Ammon's horn (tissue), 1 donor: ENCODE results near the gene OLFML3.
"Not testable (repeated sequence)": the region's sequence is repeated elsewhere in the genome, so short reads cannot be mapped to it uniquely, and the experiment has no call there.

ENCODE experiments used
- DNase-seq: peaks from one replicate; pipeline ENCODE4 v3.0.0-alpha.2; 2016; ENCODE audit warnings: low spot score

Gene OLFML3

DNA sequence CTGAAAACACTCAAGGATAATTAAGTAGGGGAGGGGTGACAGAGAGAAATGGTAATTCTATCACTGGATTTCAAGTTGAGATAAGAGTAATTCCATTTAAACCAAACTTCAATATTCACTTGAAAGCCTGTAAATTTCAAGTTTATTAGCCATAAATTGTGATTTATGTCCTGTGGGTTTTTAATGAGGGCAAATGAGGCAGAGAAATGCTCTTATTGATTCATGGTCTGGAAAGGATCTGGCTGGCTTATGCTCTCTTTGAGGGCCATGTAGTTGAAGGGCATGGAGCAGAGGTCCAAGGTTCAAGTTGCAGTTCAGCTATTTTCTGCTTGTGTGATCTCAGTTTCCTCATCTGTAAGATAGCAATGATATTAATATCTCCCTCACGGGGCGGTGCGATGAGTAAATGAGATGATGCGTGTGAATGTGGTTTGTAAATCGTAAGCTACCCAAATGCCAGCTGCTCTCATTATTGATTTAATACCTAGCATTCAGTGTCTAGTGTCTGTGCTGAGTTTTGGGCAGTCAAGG, 12.3 kb downstream of the OLFML3 start:
- no peak for DNase-seq

DNA sequence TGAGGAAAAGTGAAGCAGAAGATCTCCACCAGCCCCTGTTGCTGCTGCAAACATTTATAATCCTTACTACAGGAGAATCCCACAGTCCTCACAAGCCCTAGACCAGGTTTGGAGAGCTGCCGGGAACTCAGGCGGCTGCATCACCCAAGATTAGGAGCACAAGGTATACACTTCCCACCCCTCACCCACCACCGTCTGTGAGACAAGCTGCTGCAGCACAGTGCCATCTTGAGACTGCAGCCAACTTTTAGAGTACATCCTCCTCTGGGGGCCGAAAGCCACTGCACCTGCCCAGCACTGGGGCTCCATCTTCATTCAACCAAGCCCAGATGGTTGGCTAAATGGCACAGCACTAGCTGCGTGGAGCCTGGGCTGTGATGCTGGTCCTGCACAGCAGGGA, 13.8 kb downstream of the OLFML3 start:
- DNase-seq = no peak

DNA sequence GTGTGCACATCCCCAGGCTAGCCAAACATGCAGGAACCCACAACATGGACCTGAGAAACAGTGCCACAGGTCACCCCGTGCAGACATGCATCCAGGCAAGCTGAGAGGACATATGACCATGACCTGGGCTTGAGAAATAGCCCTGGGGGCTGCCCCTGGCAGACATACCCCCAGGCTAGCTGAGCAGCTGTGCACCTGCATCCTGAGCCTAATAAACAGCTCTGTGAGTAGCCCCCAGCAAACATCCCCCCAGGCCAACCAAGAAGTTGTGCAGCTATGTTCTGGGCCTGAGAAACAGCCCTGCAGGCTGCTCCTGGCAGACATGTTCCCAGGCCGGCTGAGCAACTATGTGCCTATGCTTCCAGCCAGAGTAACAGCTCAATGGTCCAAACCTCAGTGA, 14.5 kb downstream of the OLFML3 start:
- DNase-seq = no peak

DNA sequence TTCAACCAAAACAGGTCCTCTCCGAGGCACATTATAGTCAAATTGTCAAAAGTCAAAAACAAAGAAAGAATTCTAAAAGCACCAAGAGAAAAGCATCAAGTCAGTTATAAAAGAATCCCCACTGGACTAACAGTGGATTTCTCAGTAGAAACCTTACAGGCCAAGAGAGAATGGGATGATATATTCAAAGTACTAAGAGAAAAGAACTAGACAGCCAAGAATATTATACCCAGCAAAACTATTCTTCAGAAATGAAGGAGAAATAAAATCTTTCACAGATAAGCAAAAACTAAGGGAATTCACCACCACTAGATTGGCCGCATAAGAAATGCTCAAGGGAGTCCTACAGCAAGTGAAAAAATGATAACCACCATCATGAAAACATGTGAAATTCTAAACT, 16.1 kb downstream of the OLFML3 start:
- DNase-seq = no peak

DNA sequence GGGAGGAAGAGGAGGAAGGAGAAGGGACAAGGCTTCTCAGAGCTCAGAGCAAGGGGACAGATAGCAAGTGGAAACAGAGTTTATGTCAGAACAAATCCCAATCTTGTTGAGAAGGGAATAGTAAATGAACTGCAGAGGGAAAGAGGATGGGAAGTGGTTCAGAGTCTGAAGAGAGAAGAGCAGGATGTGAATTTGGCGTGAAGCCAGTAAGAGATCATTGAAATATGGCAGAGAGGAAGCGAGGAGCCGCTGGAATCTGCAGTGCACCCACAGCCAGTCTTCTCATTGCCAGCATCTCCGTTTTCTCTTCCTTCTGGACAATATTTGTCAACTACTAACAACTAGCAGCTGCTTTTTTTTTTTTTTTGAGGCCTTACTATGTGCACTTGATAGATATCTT, 19.1 kb downstream of the OLFML3 start:
- peak; percentile 30 for DNase-seq

DNA sequence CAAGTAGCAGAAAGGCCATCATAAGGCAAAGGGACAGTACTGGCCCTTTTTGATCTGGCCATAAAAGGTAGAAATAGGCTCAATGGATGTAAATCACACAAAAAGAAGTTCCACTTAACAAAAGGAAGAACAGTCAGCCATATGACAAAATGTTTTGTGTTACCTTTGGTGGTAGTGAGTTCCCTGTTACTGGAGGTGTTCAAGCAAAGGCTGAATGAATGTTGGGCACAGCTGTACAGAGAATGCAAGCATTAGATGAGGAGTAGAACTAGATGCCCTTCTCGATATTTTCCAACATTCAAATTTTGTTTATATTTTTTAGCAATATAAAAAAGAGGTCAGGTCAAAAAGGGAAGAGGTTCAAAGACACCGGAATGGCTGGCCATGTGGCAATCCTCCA, 20.0 kb downstream of the OLFML3 start:
- no peak for DNase-seq

DNA sequence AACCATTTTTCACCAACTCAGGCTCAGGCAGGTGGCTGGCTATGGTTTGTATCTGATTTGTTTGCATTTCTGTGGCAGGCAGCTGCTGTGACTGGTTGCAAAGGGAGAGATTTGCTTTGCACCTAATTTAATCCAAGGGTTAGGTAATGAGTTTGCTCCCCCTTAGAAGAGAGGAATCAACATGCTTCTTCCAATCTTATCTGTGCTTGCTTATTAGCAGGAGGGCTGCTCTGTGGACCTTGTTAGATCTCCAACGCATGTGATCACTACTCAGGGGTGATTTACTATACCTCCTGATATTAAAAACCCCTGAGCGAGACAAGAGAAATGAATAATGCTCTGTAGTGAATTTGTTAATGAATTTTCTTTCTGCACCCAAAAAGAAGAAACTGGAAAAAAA, 20.5 kb downstream of the OLFML3 start:
- no peak for DNase-seq

DNA sequence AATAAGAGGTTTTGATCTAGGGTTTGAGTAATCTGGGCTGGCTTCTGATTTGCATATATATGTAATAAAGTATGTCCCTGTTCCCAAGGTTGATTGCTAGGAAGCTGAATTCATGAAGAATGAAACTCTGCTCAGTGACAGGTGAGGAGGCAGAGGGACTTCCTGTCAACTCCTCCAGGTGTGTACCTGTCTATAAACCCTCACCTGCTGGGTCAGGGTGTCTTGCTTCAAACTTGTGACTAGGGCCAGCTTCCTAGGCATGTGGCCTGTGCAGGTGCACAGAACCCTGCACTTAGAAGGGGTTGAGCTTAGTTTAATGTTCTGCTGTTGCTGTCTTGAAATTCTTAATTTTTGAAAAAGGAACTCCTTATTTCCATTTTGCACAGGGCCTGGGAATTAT, 21.1 kb downstream of the OLFML3 start:
- no peak for DNase-seq

DNA sequence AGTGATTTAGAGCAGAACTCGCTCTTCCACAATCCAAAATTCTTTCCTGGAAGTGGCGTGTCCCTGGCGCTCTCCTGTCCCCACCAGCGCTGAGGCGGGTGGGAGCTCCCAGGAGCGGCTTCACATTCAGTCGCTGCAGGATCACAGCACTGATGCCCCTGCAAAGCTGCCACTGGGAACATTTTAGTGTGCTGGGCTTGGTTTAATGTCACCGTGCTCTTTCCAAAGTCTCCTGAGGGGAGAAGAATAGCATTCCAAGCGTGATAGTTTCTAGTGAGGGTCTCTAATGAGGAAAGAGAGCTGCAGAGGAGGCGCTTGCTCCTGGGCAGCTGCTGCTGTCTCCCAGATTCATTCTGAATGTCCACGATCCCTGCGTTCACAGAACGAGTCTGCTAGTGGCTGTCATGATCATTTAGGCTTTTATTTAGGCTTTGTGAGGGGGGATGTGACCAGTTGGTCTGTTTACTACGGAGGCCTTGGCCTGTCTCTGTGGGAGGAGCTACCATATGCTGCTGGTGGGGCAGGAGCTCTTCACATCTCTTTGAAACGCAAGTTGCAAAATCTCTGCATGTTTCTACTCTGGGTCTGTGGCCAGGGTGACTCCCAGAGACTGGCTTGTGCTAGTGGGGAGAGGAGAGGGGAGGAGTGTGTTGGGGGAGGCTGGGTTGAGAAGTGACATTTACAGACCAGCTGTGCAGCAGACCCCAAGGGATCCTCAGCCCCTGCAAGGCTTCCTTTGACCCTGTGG, 23.4 kb downstream of the OLFML3 start:
- DNase-seq = no peak

DNA sequence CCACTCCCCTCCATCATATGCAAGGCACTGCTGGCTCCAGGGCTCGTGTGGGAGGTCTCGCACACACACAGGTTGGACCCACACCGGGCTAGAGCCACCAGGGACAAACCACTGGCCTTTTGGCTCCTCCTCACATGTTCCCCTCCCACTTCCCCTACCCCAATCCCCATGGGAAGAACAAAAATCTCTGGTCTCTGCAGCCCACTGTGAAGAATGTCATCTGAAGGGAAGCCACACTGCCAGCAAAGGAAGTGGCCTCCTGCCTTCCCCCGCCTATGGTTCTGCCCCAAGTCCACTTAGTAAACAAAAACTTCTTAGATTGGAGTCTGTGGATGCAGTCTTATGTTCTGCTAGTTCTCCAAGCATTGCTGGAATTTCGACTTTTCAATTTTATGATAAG, 24.2 kb downstream of the OLFML3 start:
- DNase-seq = no peak

DNA sequence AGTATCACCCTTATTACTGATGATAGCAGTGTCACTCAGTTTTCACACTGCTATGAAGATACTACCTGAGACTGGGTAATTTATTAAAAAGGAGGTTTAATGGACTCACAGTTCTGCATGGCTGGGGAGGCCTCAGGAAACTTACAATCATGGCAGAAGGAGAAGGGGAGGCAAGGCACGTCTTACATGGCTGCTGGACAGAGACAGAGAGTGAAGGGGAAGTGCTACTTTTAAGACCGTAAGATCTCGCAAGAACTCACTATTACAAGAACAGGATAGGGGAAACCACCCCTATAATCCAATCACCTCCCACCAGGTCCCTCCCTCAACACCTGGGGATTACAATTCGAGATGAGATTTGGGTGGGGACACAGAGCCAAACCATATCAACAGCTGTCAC, 27.6 kb downstream of the OLFML3 start:
- DNase-seq = not testable (repeated sequence)

DNA sequence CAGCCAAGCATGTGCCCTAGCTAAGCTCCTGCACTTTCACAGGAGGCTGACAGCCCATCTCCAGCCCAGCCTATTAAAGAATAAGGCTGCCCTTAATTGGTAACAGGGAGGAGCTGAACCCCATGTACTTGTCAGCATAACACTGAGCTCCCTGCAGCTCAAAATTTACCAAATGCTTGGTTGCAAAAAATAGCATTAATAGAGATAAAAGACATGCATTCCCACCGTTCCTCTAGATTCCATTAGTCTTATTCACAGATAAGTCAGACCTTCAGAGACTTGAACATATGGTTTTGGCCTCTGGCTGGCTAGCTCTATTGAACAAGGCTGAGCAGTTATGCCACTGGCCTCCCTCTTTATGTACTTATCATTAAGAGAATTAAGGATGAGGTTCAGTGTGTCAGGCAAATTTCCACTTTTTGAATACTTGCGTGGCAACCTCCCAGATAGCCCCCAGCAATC, 29.2 kb downstream of the OLFML3 start:
- DNase-seq = no peak

DNA sequence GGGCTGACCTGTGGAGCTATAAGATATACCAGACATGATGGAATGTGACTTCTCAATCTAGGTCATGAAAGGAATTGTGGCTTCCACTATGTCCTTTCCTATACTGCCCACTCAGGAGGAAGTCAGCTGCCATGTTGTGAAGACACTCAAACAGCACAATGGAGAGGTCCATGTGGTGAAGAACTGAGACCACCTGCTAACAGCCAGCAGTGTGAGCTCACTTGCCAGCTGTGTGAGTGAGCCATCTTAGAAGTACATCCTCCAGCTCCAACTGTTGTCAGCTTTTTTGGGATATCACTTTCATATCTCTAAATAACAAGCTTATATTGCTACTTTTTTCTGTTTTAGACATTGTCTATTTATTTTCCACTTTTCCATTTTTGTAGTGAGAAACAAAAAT, 29.7 kb downstream of the OLFML3 start:
- DNase-seq = no peak

DNA sequence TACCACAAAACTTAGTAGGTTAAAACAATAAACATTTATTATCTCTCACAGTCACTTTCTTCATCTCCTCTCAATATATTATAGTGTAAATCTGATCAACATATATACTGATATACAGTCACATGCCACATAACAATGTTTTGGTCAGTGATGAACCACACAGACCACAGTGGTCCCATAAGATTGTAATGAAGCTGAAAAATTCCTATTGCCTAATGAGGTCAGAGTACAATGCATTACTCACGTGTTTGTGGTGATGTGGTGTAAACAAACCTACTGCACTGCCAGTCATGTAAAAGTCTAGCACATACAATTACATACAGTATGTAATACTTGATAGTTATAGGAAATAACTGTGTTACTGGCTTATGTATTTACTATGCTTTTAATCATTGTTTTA, 30.1 kb downstream of the OLFML3 start:
- no peak for DNase-seq

DNA sequence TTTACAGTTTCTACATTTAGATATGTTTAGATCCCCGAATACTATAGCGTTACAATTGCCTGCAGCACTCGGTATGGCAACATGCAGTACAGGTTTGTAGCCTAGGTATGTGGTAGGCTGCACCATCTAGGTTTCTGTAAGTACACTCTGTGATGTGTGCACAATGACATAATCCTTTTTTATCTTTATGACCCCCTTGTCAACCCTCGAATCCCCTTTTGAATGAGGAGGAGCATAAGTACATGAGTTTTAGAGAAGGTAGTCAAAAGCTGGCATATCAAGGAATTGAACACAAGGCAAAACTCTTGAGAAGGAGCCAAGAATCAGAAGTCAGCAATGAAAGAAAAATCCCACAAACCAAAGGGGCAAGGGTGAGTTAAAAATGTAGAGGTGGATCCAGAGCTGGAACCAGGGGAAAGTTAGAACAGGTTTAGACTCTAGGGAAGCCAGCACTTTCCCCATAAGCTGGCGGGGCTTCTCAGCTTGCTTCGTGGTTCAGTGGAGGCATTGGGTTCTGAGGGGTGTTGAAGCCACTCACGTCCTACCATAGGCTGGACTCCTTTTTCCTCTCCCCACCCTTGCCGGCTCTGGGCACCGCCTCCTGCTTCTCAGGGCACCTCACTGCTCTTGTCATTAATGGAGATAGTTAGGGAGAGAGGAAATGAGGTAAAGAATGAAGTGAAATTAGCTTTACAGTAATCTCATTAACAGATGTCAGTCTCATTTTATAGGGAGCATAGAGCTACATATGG, 31.3 kb downstream of the OLFML3 start:
- DNase-seq = no peak

DNA sequence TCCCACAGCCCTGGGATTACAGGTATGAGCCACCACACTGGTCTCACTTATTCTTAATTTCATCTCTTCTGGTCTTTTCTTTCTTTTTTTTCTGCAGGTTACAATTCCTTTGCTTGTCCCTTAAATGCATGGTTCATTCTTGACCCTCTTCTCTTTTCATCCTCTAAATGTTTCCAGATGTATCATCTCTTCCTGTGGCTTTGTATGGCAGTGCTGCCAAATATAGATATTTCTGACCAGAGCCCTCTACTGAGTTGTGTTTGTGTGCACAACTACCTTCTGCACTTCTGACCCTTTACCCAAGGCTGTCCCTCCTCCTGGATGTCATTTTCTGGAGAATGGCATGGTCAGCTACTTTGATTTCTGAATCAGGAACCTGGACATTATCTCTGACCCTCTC, 32.5 kb downstream of the OLFML3 start:
- no peak for DNase-seq

DNA sequence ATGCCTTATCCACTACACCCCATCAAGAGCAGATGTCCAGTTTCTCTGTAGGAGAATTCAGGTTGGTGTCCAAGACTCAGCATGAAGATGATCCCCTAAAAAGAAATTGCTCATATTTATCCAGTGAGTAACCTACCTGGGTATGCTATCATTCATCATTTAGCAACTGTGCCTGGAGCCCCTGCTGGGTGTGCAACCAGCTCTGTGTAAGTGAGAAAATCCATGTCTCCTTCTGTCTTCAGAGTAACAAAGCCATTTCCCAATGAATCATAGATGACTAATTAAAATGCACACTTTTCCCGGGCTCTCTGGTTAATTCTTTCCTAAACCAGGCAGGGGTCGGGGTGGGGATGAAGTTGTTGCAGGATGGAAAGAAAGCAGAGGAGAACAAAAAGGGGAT, 35.8 kb downstream of the OLFML3 start:
- no peak for DNase-seq

DNA sequence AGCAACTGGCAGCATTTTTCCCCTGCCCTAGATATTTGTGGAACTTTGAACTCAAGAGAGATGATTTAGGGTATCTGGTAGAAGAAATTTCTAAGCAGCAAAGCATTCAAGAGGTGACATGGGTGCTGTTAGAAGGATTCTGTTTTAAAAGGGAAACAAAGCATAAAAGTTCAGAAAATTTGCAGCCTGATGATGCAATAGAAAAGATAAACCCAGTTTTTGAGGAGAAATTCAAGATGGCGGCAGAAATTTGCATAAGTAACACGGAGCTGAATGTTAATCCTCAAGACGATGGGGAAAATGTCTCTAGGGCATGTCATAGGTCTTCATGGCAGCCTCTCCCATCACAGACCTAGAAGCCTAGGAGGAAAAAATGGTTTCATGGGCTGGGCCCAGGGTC, 40.5 kb downstream of the OLFML3 start:
- DNase-seq = not testable (repeated sequence)

DNA sequence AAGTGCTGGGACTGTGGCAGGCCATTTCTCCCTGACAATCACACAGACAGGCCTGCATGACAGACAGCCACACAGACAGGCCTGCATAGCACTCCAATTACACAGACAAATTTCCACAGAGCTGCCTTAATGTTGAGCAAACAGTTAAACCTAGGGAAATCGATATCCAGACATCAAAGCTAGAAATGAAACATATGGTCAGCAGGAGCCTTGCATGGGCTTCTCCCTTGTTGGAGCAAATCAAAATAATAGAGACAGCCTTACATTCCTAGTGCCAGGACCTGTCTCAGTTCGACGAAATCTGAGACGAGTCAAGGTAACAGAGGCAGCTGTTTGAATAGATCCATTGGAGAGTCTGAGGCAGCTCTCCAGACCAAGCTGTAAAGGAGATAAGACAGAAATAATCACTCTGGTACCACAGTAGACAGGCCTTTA, 42.4 kb downstream of the OLFML3 start:
- DNase-seq = no peak

DNA sequence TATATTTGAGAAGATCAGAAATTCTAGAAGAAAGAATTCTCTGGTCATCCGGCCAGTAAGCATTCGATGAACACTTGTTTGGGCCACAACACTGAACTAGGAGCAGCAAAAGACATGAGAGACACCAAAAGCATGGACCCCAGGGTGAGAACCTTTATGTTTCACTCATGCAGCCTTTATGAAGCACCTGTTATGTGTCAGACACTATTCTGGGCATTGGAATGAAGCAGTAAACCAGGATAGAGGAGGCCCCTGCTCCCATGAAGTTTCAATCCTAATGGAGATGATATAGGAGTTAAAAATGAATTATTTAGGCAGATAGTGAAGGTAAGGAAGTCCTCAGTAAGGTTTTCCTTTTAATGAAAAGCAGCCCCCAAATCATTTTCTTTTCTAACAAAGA, 43.6 kb downstream of the OLFML3 start:
- no peak for DNase-seq

DNA sequence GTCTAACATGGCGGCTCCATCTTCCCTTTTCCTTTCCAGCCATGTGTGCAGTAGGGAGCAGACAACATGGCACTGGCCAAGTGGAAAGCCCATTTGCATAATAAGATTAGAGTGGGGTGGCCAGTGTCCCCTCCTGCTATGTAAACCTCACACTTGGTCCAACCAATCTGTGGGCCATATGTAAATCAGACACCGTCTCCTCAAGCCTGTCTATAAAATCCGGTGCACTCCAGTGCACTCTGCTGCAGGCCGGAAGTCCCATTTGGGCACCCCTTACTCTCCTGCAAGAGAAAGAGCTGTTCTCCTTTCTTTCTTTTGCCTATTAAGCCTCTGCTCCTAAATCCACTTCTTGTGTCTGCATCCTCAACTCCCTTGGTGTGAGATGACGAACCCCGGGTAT, 44.1 kb downstream of the OLFML3 start:
- no peak for DNase-seq

DNA sequence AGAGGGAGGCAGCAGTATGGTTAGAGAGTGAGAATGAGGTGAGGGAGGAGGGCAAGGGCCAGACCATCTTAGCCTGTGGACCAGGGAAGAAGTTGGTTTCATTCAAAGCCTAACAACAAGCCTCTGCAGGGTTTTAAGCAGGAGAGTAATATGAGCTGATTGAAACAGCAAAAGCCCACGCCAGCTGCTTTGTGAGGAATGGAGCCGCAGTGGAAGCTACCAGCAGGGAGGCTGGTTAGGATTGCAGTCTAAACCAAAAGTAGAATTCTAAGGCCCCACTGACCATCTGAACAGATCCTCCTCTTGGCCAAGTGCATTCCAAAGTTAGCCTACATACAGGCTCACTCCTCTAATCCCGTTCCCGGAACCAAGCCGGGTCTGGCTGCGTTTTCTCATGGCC, 44.8 kb downstream of the OLFML3 start:
- DNase-seq = no peak

DNA sequence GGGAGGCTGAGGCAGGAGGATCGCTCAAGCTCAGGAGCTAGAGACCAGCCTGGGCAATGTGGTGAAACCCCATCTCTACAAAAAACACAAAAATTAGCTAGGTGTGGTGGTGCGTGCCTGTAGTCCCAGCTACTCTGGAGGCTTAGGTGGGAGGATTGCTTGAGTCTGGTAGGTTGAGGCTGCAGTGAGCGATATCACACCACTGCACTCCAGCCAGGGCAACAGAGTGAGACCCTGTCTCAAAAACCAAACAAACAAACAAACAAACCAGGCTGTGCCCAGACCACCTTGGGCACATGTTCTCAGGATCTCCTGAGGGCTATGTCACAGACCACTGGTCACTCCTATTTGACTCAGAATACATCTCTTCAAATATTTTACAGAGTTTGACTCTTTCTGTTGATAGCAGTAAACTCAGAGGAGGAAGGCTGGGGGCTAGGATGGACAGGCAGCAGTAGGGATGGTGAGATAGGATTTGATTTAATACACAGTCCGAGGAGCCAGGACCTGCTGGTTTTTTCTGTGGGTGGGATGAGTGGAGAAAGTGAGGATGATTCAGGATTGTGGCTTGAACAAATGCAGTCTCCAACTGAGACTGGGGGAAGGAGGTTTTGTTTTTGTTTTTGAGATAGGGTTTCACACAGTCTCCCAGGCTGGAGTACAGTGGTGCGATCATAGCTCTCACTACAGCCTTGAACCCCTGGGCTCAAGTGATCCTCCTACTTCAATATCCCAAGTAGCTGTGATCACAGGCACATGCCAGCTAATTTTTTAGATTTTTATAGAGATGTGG, 46.5 kb downstream of the OLFML3 start:
- DNase-seq = no peak
